HG02852 (cell line): ENCODE results near the gene BRICD5.

Experiments used
- ATAC-seq: cut with Tn5 transposase; IDR thresholded peaks from one replicate; pipeline ENCODE4 v1.9.1; 2021; ENCODE audit warnings: mild to moderate bottlenecking, moderate library complexity; ENCODE audit not compliant: unreplicated experiment

The BRICD5 gene

DNA sequence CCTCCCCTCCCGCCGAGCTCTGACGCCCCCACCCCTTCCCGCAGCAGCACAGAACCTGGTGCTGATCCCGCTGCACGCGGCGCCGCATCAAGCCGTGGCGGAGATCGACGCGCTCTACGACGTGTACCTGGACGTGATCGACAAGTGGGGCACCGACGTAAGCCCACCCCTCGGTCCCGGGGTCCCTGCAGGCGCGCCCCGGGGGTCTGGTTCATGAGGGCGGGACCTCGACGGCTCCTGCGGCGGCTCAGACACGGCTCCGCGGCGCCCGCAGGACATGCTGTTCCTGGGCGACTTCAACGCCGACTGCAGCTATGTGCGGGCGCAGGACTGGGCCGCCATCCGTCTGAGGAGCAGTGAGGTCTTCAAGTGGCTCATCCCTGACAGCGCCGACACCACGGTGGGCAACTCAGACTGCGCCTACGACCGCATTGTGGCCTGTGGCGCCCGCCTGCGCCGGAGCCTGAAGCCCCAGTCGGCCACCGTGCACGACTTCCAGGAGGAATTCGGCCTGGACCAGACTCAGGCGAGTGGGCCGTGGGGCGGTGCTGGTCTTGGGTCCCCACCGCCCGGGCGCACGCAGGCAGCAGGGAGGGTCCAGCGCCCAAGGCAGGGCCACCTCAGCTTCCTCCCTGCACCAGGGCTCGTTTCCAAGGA, 27.0 kb upstream of the BRICD5 start:
- ATAC-seq, result no peak

- no peak for ATAC-seq
Measured at GRCh38 chr16:2237102-2237482, 26.4 kb upstream of the BRICD5 start.

GRCh38 chr16:2236337-2237101, 25.9 kb upstream of the BRICD5 start, which contains the start of gene DNASE1L2:
Gene DNASE1L2 (plus strand): TSS chr16:2236444. CDS start chr16:2236817, 373 bp downstream.
- ATAC-seq, result no peak

- no peak for ATAC-seq
Measured at GRCh38 chr16:2235695-2236336, 25.2 kb upstream of the BRICD5 start.

DNA sequence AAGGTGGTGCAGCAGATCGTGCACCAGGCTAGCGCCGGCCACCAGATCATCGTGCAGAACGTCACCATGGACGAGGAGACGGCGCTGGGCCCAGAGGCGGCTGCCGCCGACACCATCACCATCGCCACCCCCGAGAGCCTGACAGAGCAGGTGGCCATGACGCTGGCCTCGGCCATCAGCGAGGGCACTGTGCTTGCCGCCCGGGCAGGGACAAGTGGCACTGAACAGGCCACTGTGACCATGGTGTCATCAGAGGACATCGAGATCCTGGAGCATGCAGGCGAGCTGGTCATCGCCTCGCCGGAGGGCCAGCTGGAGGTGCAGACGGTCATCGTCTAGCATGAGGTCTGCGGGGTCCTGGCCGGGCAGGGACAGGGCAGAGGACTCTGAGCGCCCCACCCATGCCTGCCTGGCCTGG, 24.6 kb upstream of the BRICD5 start:
- no peak for ATAC-seq

GRCh38 chr16:2234813-2235170, 24.1 kb upstream of the BRICD5 start:
- no peak for ATAC-seq

DNA sequence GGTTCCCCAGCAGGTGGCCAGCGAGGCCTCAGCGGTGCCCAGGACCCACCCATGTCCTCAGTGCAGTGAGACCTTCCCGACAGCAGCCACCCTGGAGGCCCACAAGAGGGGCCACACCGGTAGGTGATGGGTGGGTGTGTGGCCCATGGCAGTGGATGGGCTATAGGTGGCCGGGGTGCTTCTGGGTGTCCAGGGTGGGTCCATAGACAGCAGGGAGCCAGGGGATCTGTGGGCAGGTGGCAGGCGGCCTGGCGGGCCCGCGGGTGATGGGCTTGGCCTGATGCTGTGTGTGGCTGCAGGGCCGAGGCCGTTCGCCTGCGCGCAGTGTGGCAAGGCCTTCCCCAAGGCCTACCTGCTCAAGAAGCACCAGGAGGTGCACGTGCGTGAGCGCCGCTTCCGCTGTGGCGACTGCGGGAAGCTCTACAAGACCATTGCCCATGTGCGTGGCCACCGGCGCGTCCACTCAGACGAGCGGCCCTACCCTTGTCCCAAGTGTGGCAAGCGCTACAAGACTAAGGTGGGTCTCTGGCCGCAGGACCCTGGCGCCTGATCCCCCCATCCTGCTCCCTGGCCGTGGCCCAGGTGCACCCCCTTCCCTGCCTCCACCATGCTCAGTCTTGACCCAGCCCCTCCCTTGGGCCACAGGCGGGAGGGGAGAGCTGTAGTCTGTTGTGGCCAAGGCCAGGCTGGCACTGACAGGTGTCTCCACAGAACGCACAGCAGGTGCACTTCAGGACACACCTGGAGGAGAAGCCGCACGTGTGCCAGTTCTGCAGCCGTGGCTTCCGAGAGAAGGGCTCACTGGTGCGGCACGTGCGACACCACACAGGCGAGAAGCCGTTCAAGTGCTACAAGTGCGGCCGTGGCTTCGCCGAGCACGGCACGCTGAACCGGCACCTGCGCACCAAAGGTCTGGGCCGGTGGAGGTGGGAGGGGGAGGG, 23.5 kb upstream of the BRICD5 start:
- no peak for ATAC-seq

GRCh38 chr16:2233046-2233775, 22.5 kb upstream of the BRICD5 start:
- ATAC-seq, result no peak

DNA sequence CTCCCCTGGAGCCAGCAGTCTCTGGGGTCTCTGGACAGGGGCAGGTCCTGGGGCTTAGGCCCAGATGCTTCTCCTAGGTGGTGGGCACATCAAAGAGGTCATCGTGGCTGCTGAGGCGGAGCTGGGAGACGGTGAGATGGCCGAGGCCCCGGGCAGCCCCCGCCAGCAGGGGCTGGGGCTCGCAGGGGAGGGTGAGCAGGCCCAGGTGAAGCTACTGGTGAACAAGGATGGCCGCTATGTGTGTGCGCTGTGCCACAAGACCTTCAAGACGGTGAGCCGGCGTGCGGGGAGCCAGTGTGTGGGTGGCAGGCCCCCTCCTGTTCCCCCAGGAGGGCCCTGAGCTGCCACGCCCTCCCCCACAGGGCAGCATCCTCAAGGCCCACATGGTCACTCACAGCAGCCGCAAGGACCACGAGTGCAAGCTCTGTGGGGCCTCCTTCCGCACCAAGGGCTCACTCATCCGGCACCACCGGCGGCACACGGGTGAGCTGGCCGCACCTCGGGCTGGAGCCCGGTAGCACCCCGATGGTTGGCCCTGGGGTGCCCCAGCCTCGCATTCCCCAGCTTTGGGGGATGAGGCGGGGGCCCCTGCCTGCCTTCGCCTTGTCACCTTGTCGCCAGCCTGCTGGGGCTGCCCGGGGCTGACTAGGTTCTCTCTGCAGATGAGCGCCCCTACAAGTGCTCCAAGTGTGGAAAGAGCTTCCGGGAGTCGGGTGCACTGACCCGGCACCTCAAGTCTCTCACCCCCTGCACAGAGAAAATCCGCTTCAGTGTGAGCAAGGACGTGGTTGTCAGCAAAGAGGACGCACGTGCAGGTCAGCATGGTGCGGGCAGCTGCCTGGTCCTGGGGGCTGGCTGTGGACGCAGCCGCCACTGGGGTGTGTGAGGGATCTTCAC, 21.7 kb upstream of the BRICD5 start:
- ATAC-seq, result no peak

DNA sequence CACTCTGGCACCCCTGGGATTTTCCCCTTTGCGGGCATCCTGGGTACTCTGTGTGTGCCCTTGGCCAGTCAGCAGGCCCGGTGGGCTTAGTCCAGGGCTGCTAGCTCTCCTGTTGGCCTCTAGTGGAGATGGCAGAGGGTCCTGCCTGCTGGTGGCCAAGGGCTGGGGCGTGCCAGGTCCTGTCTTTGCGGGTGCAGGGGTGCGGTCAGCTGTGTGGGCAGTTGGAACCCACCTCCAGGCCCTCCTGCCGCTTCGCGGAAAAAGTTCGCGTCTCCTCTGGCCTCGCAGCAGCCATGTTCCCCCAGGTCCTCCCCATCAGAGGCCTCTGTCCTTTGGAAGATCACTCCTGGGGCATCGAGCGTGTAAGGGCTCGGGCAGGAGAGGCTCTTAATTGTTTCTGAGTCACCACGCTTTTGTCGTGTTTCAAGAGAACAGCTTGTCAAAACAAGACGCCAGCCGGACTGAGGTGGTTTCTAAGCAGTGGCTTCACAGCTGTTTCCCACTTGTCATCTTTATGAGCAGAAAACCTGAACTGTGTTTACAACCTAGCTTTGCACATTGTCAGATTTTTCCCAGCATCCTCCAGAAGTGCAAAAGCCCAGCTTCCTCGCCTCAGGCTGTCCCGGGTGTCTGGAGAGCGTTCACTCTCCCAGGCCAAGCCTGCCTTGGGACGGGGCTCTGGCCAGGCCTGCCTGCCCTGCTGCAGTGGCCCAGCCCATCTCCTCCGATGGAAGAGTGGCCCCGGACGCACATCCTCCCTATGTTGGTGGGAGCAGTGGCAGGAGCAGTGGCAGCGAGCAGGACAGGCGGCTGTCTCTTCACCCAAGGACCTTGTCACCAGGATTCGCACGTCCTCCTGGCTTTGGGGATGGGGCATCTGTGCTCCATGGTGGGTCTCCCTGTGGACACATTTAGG, 20.6 kb upstream of the BRICD5 start:
- no peak for ATAC-seq

DNA sequence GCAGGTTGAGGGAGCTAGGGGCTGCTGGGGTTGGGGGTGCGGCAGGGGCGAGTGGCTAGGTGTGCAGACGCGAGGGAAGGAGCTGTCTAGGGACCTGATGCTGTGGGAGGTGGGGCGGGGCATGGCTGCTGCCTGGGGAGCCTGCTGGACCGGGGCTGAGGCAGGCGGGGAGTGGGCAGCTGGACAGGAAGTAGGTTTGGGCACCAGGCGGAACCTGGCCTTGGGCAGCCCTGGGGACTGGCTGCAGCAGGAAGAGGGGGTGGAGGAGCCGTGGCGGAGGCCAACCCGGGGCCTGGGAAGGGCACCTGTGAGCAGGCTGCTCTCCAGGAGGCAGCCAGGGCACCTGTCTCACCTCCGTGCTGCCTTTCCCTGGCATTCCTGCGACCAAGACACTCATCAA, 19.7 kb upstream of the BRICD5 start:
- no peak for ATAC-seq

DNA sequence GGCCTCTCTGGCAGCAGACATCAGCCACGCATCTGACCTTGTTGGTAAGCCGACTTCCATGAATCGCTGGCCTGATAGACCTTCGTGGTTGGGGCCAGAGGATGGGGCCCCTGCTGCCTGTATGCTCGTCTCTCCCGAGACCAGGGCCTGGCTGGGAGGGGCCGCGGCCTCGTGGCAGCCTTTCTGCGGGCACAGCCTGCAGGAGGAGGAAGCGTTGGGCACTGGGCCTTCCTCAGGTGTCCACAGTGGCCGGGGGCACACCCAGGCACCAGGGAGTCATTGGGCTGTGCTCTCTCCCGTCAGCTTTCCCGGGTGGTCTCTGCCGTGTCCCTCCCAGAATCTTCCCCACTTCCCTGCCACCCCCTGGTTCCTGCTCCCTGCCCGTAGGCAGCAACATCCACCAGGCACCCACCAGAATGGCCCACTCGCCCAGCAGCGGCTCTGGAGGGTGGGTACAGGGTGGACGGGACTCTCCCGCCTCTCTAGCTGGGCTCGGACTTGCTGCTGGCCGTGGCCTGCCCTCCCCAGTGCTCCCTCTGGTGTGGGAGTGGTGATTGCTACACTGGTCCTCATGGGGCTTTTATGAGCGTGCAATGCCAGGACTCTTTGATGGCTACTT, 19.1 kb upstream of the BRICD5 start:
- no peak for ATAC-seq

DNA sequence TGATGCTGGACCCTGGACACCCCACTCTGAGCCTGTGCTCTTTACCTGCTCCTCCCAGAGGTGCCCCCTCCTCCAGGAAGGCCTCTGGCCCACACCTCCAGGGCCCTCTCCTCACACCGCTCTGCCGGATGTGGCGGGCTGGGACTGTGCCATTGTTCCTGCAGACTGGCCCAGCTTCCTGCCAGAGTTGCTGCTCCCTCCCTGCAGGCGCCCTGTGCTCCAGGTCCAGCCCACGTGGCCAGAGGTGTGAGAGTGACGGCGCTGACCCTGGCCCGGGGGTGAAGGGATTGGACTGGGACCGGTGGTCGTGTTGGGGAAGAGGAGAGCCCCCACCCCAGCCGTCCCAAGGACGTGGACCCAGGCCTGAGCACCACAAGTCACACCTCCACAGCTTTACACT, 18.4 kb upstream of the BRICD5 start:
- ATAC-seq, result no peak

GRCh38 chr16:2228161-2228824, 17.6 kb upstream of the BRICD5 start:
- ATAC-seq, result no peak

DNA sequence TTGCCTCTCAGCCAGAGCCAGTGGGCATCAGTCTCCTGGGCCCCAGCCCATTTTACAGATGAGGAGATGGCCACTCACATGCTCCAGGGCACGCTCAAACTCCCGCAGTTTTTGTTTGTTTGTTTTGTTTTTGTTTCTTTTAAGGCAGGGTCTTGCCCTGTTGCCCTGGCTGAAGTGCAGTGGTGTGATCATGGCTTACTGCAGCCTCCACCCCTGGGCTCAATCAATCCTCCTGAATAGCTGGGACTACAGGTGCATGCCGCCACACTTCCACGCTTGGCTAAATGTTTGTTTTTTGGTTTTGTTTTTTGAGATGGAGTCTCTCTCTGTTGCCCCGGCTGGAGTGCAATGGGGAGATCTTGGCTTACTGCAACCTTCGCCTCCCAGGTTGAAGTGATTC, 16.3 kb upstream of the BRICD5 start:
- no peak for ATAC-seq

GRCh38 chr16:2226245-2226793, 15.7 kb upstream of the BRICD5 start:
- ATAC-seq, result no peak

GRCh38 chr16:2223942-2224486, 13.4 kb upstream of the BRICD5 start:
- peak; percentile 26 for ATAC-seq
